Fibroblast of pulmonary artery (primary cell): Measurements from ENCODE around the gene ADGRL3.

Experiments used
- DNase-seq: peaks from one replicate; pipeline ENCODE4 v3.0.0-alpha.2; 2010; ENCODE audit warnings: low read depth
- H3K4me3 ChIP-seq: replicated peaks from 2 replicates; pipeline ENCODE4 v1.5.1; 2011; ENCODE audit warnings: low read depth, mild to moderate bottlenecking, control low read depth, low read length, moderate library complexity
- CTCF ChIP-seq: IDR thresholded peaks from 2 replicates; pipeline ENCODE4 v1.5.1; 2011; ENCODE audit warnings: mild to moderate bottlenecking, control low read depth, low read length, inconsistent platforms; ENCODE audit errors: missing control alignments

Gene ADGRL3

GRCh38 chr4:62119195-62119594, 919.1 kb downstream of the ADGRL3 start:
- no peak for TF ChIP-seq CTCF
- H3K4me3 ChIP-seq = no peak overlapping the region
- no peak for DNase-seq

- TF ChIP-seq CTCF = no peak
- H3K4me3 ChIP-seq = no peak overlapping the region
- DNase-seq = no peak
Measured at GRCh38 chr4:62126064-62126732, 926.1 kb downstream of the ADGRL3 start.
